Activated naive CD8-positive, alpha-beta T cell treated with anti-CD3 and anti-CD28 coated beads, Interleukin-2, amount 50 U/mL, for 16 hours (primary cell): ENCODE data around the gene SLC25A53.
"Not testable (repeated sequence)": the region's sequence is repeated elsewhere in the genome, so short reads cannot be mapped to it uniquely, and the experiment has no call there.

Experiments used
- DNase-seq: peaks from one replicate; pipeline ENCODE4 v3.0.0-alpha.2; 2020; ENCODE audit warnings: low read depth, low spot score

Gene SLC25A53

DNA sequence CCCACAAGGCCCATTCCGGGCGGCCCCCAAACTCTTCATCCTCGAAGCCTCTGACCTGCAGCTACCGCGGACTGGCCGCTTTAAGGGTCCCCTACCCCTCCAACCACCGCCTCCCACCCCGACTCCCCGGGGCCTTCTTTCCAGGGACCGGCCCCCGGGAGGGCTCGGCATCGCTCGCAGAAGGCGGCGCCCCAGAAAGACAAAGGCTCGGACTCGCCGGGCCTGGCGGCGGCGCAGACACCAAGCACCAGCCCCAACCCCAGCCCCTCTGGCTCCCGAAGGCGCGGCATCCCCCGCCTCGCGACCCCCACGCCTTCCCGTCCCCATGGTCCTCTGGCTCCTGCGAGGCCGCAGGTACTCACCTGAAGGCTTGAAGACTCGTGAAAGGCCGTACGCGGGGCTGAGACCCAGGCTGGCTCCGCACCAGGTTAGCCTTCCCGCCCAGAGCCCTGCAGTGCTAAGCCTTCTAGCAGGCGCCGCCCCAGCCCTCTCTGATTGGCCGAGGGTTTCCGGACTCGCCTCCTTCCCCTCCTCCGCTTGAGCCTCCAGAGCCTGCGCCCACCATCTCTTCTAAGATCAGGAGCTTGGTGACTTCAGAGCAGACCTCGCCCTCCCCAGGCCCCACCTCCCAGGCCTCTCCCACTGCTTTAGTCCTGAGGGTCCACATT is 80.9 kb downstream of the SLC25A53 start, which contains the start of gene TMSB15C:
Gene TMSB15C, minus strand, starts transcription at position 459 of the 668 bp plus-strand sequence.
- DNase-seq: not testable (repeated sequence)

DNA sequence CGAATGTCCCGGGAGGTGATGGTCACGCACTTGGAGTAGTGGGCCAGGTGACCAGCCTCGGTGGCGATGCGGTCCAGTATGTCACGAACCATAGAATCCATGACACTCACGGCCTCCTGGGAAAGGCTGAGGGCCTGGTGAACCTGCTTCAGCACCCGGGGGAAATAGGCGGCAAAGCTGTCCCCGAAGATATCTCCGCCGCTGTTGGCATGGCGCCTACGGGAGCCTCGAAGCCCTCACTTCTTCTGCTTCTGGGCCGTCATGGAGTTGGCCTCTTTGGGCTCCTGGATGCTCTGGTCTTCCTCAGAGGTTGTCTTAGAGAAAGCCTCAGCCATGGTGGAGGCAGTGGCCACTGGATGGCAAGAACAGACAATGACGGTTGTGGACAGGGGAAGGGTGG is 94.2 kb downstream of the SLC25A53 start:
- DNase-seq: not testable (repeated sequence)

DNA sequence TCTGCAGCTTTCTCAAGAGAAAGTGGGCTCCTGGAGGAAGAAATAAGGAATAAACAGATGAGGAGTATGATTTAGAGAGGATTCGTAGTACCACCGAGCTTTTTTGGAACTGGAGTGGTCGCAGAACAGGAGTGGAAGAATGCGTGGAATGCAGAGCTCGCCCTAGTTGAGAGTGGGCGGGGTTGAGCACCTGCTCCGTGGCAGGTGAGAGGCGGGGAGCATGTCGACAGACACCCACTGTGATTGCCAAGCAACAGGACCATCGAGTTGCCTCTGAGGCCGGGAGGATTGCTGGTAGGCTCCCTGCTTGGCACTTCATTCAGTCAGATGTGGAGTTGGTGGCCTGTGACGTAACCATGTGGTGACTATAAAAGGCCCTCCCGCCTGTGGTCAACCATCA is 101.9 kb downstream of the SLC25A53 start:
- DNase-seq: not testable (repeated sequence)
